Measurements from ENCODE around the gene TET3.

GRCh38 chr2:74028741-74029140 lies 44.0 kb downstream of the TET3 start:
- TF ChIP-seq EZH2 (IDR thresholded peaks at IDR 0.05; ENCODE audit: low read depth) (no peak), CTCF (conservative IDR thresholded peaks at IDR 0.05) (no peak)
